RWPE1 (cell line): ENCODE results near the gene PIGS.

Experiments
- CTCF ChIA-PET: fragments of 350-600 bp; sonication (Branson Sonifier 250); formaldehyde crosslinking; extraction: SDS; loops from one replicate; lab custom pipeline; 2021; lab: Yijun Ruan, JAX
- POLR2A ChIA-PET: fragments of 400-600 bp; formaldehyde crosslinking; extraction: SDS; loops from one replicate; lab custom pipeline; 2020; ENCODE audit warnings: antibody characterized with exemption; ENCODE audit not compliant: low non-redundant PET; lab: Yijun Ruan, JAX
- DNase-seq: peaks from one replicate; pipeline ENCODE4 v3.0.0; 2012; ENCODE audit warnings: low spot score
- H3K27ac ChIP-seq: fragments of 450-650 bp; 2 replicates; pipeline ENCODE4 v1.5.1; 2017
- CTCF ChIP-seq: fragments of 450-650 bp; conservative IDR thresholded peaks from 2 replicates; pipeline ENCODE4 v1.5.1; 2017; ENCODE audit warnings: low read depth, mild to moderate bottlenecking

Gene PIGS

GRCh38 chr17:28544402-28545140 lies 26.8 kb downstream of the PIGS start:
- ChIA-PET CTCF (no interaction called here), POLR2A (no interaction called here)
- TF ChIP-seq CTCF, result no peak
- DNase-seq, result no peak
- H3K27ac ChIP-seq, result no peak overlapping the region

- no peak overlapping the region for H3K27ac ChIP-seq
- TF ChIP-seq CTCF, result no peak
- DNase-seq, result no peak
- CTCF ChIA-PET, result interaction anchor here (0.6 to 1.4 kb wide), 3 partner anchors 47 to 130 kb away, joined by 3 to 9 read pairs (median 3); no protein-coding TSS in a partner anchor
- POLR2A ChIA-PET, result no interaction called here
Observed at GRCh38 chr17:28541439-28541838, 29.9 kb downstream of the PIGS start.

- no peak for DNase-seq
- POLR2A ChIA-PET, result no interaction called here
- no peak overlapping the region for H3K27ac ChIP-seq
Observed at GRCh38 chr17:28540231-28540630, 31.1 kb downstream of the PIGS start.

GRCh38 chr17:28538296-28538895 lies 32.9 kb downstream of the PIGS start:
- ChIA-PET POLR2A (no interaction called here), CTCF (no interaction called here)
- TF ChIP-seq CTCF, result no peak
- DNase-seq, result no peak
- H3K27ac ChIP-seq, result no peak overlapping the region

More at GRCh38 chr17:28540231-28540630, 31.1 kb downstream of the PIGS start:
- CTCF ChIA-PET, result interaction anchor here (0.9 to 1.4 kb wide), 4 partner anchors 35 to 46 kb away, joined by 3 to 9 read pairs (median 4); no protein-coding TSS in a partner anchor
- TF ChIP-seq CTCF, result no peak

- no peak overlapping the region for H3K27ac ChIP-seq
- TF ChIP-seq CTCF, result no peak
- ChIA-PET POLR2A (no interaction called here), CTCF (interaction anchor here (0.6 to 1.0 kb wide), 4 partner anchors 11 to 129 kb away, joined by 3 to 5 read pairs (median 4); no protein-coding TSS in a partner anchor)
- no peak for DNase-seq
Observed at GRCh38 chr17:28537219-28537610, 34.1 kb downstream of the PIGS start.

- POLR2A ChIA-PET, result no interaction called here
- H3K27ac ChIP-seq, result no peak overlapping the region
- CTCF ChIA-PET, result interaction anchor here (0.9 to 1.0 kb wide), 2 partner anchors 11 to 44 kb away, joined by 4 to 5 read pairs; no protein-coding TSS in a partner anchor
- TF ChIP-seq CTCF, result no peak
- DNase-seq, result no peak
Observed at GRCh38 chr17:28536532-28537218, 34.6 kb downstream of the PIGS start.
